HG03175 (cell line): ENCODE data around the gene KCNG2.

Source experiments
- ATAC-seq: cut with Tn5 transposase; IDR thresholded peaks from one replicate; pipeline ENCODE4 v1.9.1; 2021; ENCODE audit warnings: mild to moderate bottlenecking, moderate library complexity; ENCODE audit not compliant: unreplicated experiment

KCNG2 gene

GRCh38 chr18:79937103-79937860 lies 139.5 kb downstream of the KCNG2 start:
- no peak for ATAC-seq

GRCh38 chr18:79938196-79938595 lies 140.5 kb downstream of the KCNG2 start:
- ATAC-seq: no peak

DNA sequence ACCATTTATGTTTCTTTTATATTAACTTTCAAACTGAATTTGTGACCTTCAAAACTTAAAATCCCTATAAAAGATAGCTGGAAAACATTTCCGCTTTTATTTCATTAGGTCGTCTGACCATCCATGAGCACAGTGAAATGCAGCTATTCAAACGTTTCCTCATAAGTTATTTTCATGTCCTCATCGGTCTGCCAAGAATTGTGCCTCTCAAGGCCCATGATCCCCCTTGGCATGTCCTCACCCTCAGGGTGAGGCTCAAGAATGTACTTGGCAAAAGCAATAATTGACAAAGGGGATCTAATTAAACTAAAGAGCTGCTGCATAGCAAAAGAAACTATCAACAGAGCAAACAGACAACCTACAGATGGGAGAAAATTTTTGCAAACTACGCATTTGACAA lies 141.4 kb downstream of the KCNG2 start:
- no peak for ATAC-seq

DNA sequence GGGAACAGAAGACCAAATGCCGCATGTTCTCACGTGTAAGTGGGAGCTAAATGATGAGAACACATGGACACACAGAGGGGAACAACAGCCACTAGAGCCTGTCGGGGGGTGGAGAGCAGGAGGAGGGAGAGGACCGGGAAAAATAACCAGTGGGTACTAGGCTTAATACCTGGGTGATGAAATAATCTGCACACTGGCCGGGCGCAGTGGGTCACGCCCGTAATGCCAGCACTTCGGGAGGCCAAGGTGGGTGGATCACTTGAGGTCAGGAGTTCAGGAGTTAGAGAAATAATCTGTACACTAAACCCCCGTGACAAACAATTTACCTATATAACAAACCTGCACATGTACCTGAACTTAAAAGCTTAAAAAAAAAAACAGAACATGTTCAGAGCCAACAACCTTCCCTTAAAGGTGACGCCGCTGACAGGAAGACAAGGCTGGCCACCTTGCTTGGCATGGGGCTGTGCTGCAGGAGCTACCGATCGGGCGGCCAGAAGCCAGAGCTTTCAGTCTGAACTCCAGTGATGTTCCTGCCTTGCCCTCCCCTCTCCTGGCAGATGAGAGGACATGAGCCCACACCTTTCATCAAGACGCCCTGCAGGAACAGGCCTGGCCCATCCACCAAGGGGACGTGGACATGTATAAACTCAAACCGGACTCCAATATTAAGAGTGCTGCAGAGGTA lies 142.5 kb downstream of the KCNG2 start:
- ATAC-seq: no peak

GRCh38 chr18:79940814-79941472 lies 143.2 kb downstream of the KCNG2 start:
- ATAC-seq: no peak

DNA sequence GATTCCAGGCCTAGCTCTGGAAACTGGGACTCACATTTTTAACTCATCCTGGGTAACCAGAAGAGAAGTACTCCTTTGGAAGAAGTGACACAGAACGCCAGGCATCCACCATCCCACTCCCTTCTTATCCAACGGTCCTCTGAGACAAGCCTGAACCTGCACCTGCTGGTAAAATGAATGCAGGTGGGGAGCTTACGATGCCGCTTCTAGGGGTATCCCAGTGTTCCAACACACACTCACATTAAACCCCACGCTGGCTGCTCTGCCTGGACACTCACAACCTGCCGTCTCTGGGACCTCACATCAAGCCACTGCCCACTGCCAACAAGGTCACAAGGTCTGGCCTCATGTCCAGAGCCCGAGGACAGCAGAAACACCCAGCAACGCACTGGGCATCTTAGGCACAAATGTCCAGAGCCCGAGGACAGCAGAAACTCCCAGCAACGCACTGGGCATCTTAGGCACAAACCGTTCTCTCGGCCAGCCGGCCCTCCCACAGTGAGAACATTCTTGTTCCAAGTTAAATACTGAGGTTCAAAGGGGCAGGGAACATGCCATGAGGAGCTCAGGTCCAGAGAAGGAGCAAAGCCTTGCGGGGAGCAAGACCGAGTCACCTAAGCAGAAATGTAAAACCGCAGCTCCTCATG lies 143.9 kb downstream of the KCNG2 start:
- no peak for ATAC-seq

DNA sequence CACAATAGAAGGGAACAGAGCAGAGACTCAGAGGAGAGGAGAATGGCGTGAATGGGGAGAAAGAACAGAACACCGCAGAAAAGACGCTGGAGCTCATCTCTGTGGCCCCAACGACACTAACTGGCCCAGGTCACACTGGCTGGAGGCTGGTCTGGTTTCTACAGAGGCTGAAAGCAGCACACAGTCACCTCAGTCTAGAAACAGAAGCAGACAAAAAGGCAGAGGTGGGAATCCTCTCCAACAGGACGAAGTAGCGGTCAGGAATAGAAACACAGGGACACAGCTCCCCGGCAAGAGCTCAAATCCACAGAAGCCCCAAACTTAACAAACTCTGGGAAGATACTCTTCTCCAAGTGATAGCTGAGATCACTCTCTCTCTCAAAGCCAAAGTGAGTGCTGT lies 144.5 kb downstream of the KCNG2 start:
- ATAC-seq: no peak

DNA sequence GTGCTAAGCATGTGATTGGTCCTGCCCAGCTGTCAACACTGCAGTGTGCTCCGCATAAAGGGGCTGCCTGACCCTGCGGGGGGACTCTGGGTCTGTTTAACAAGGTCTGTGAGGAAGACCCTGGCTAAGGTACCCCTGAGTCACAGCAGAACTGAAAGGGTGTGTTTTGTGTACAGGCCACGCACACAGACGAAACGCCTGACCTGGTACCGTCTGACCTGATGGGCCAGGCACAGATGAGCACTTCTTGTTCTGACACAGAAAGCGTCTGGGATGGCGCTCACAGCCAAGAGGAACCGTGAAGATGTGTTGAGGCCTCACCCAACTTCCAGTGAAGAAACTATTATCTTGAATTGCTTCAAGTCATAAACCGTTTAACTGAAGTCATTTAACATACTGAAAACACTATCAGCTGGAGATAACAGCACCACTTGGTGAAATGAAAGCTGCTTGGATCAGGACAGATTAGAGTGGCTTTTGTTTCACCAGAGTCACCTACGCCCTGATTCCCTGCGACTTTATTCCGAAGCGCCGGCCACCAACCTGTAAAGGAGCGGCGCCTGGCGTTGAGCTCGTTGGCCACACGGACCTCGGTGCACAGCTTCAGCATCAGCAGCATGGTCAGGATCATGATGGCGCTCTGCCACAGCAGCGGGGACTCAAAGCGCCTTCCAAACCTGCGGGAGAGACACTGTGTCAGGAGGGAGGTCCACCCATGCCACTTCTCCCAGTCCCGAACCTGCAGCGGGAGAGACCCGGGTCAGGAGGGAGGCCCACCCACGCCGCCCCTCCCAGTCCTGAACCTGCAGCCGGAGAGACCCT lies 145.3 kb downstream of the KCNG2 start:
- no peak for ATAC-seq

- no peak for ATAC-seq
Observed at GRCh38 chr18:79943608-79944125, 145.9 kb downstream of the KCNG2 start.

GRCh38 chr18:79944126-79944731 lies 146.5 kb downstream of the KCNG2 start:
- no peak for ATAC-seq

GRCh38 chr18:79944746-79945117 lies 147.0 kb downstream of the KCNG2 start:
- no peak for ATAC-seq

GRCh38 chr18:79945118-79946042 lies 147.6 kb downstream of the KCNG2 start:
- no peak for ATAC-seq

GRCh38 chr18:79947054-79947755 lies 149.5 kb downstream of the KCNG2 start:
- ATAC-seq: no peak

- ATAC-seq: no peak
Observed at GRCh38 chr18:79947881-79948610, 150.3 kb downstream of the KCNG2 start.

DNA sequence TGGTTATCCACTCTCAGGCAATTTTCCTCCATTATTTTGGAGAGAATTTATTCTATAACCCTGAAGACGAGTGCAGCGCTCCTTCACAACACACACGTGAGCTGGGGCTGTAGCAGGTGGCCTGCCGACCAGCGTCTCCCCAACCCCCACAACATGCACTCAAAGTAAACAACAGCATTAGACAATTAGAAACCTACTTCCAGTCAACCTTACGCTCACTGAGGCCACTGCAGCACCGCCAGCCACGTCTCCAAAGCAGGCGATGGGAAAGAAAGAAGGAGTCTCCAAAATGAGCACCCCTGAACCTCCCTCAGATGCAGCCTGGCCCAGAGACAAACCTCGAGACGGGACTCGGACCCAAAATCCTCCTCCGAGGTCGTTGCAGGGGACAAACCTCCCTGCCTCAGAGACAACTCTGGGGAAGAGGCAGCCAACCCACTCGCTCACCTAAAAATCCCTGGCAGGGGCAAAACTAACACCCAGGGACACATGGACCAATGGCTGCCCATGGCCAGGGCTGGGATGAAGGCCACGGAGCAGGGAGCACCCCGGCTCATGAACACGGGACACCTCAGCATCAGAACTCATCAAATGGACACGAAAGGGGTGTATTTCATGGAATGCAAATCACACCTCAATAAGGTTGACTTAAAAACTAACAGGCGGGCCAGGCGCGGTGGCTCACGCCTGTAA lies 151.1 kb downstream of the KCNG2 start:
- ATAC-seq: no peak
